Germinal center (tissue), 1 donor: ENCODE measurements around the gene ITGA11.

Source experiments
- DNase-seq: peaks from one replicate; pipeline ENCODE4 v3.0.0; 2012; ENCODE audit warnings: mixed read lengths, low spot score

The ITGA11 gene

DNA sequence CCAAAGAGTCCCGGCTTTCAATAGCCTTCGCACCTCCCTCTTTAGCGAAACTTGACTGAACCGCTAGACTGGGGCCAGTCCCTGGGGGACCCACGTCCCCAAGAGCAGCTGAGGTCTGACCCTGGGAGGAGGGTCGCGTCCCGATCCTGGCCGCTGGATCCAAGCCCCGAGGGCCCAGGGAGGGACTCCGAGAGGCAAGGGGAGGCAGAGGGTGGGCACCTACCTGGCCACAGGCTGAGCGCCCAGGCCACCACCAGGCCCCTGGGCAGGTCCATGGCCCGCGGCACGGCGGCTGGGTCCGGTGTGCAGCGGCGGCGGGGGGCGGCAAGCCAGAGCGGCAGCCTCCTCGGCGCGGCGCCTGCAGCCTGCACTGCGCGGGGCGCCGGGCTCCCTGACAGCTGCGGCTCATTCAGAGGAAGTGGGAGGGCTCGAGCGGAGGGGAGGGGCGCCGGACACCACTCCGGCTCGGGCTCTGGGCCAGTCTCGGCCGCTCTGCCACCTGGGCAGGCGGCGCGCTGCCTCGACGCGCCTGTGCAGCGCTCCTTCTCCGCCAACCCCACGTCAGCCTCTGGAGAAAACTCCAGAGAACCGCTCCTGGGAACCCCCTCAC, at the start of gene ITGA11:
ITGA11 (minus strand) TSS at position 372 of the 610 bp plus-strand sequence; CDS start at position 275, 97 bp downstream.
- no peak for DNase-seq

DNA sequence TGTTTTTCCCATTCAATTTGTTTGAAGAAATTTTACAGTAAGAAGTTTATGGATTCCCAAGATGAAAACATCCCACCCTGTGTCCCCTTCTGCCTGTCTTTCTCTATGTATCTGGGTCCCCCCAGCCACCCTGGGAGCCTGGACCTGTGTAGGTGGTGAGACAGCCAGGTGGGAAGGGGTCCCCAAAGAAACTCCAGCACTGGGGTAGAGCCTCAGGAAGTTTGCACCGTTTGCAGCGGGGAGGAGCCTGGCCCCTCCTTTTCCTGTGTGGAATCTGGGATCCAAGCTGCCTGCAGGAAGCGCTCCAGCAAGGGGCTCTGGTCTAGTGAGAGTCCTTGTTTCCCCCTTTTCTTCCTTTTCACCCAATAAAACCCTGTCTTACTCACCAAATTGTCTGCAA, 49.4 kb upstream of the ITGA11 start:
- no peak for DNase-seq

GRCh38 chr15:68480296-68480695, 48.3 kb upstream of the ITGA11 start:
- DNase-seq: no peak

GRCh38 chr15:68479870-68480269, 47.9 kb upstream of the ITGA11 start:
- no peak for DNase-seq

GRCh38 chr15:68479406-68479805, 47.4 kb upstream of the ITGA11 start:
- no peak for DNase-seq

DNA sequence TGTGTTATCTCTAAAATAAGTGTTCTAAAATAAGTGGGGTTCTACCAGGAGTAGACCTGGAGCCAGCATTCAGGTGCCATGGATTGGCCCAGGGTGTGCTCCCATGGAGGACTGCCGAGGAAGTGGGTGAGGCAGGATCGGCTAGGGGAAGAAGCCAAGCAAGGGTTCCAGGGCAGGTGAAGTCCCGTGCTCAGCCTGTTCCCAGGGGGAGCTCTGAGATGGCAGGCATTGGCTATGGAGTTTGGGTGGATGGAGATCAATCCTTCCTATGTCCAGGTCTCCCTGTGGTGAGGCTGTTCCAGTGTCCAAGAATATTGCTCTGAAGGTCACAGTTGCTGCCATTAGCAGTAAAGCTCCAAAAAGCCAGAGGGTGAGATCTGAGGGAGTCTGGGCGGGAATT, 46.9 kb upstream of the ITGA11 start:
- DNase-seq: no peak

DNA sequence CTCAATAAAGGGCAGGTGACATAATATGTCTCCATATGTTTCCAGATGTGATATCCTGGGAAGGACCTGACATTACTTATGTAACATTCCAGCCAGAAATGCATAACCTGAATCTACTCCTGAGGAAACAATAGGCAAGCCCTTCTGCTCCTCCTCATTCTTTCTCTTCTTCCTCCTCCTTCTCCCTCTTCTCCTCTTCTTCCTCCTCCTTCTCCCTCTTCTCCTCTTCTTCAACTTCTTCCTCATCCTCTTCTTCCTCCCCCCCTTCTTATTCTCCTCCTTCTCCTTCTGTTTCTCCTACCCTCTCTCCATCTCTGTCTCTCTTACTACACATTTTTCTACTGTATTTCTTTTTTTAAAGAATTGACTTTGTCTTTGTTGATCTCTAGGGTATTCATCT, 43.5 kb upstream of the ITGA11 start:
- DNase-seq: no peak

DNA sequence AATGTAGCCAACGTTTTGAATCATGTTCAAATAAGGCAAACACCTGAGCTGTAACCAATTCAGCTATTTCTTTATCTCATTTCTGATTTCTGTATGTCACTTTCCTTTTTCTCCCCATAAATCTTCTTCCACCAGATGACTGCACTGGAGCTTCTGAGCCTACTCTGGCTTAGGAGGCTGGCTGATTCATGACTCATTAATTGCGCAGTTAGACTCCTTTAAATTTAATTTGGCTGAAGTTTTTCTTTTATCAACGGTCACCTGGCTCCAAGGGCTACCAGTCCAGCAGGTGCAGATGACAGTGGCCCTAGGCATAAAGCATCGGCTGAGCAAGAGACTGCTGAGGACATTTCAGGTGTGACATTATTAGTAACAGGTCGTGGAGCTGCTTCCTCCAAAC, 39.6 kb upstream of the ITGA11 start:
- no peak for DNase-seq

GRCh38 chr15:68470976-68471375, 39.0 kb upstream of the ITGA11 start:
- no peak for DNase-seq

DNA sequence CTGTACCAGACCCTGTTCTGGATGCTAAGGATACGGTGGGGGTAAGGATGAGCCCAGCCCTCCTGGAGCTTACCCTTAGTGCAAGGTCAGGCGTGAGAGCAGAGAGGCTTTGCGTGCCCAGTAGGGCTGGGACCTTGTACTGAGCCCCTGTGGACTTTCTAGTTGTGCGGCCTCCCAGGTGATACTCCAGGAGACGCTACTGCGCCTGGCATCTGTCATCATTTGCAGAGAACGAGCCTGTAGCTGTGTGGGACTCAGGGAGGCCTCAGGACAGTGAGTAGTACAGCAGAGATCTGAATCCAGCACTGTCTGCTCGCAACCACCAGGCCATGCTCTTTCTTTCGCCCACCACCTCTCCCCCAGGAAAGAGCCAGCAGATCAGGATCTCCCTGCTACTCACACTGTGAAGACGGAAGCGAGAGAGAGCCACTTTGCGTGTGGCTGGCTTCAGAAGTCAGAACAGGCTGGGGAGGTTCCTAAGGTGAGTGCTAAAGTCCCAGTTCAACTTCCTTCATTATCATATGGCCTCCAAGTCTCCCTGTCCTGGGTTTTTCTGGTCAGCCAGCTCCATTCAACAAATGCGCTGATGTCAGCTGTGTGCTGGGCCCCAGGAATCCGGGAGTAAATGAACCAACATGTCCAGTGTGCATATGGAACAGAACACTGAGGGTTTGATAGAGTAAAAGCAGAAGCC, 38.2 kb upstream of the ITGA11 start:
- no peak for DNase-seq

- no peak for DNase-seq
Observed at GRCh38 chr15:68469162-68470048, 37.4 kb upstream of the ITGA11 start.

DNA sequence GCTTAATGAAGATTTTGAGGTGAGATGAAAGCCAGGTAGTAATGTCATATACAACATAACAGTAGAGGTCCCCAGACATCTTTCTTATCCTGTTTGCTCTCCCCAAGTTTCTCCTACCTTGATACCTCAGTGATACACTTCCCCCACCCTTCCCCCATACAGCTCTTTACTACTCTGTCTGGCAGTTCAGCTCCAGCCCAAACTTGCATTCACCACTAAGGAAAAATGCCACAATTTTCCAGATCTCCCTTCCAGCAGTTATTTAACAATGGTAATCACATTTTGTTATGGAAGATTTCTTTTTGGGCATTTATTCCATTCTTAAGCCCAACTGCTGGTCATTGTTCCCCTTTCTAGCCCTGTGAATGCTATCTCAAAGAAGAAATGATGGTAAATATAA, 34.9 kb upstream of the ITGA11 start:
- no peak for DNase-seq

- no peak for DNase-seq
Observed at GRCh38 chr15:68465861-68466560, 34.0 kb upstream of the ITGA11 start.

DNA sequence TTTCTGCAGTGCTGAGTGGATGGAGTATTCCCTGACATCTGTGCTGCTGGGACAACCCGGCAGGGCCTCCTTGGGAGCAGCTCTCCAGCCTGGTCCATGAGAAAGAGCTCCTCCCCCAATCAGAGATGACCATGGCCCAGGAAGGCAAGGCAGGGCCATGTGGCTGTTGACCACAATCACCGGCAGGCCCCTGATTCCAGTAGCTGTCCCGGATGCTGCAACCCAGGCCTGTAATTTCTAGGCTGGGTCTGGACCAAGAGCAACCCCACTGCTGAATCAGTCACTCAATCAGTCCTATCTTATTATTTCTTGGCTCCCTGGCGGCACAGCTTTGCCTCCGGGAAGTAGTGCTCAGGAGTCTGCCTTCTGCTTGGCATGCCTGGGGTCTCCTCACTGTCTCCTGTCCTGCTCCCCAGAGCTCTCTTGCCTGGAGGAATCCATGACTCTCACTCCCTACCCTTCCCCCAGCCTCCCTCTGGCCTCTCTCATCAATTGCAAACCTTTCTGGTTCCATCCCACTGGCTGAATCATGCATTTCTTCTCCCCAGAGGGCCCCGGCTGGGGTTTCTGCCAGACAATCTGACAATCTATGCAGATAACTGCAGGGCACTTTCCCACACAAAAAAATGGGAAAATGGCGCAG, 32.6 kb upstream of the ITGA11 start:
- DNase-seq: no peak

DNA sequence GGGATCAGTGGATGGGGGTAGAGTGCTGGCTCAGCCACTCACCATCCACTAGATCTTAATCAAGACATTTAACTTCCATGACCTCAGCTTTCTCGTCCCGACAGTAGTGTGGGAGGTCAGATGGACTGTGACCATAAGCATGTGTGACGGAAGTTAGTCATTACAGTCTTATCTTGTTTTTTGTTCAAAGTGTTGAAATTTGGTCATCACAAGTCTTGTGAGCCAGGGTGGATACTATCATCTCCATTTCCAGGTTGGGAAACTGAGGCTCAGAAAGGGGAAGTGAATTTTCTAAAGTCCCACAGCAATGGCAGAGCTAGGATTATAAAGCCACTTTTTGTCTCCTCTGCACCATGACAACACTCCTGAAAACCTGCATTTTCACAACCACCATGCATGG, 32.0 kb upstream of the ITGA11 start:
- no peak for DNase-seq

DNA sequence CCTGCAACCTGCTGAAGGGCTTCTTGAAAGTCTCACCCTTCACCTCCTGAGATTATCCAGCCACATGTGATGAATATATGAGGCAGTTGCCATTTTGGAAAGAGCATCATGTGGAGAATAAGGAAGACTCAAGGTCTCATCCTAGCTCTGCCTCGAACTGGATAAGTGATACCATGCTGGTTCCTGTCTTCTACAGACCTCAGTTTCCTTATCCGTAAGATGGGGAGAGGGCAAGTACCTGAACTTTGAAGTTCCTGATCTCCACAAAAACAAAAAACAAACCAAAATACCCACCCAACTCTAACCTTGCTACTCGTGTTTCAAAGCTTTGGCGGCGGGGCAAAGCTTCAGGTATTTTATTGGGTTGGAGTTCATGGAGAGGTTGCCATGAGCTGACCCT, 31.5 kb upstream of the ITGA11 start:
- no peak for DNase-seq

DNA sequence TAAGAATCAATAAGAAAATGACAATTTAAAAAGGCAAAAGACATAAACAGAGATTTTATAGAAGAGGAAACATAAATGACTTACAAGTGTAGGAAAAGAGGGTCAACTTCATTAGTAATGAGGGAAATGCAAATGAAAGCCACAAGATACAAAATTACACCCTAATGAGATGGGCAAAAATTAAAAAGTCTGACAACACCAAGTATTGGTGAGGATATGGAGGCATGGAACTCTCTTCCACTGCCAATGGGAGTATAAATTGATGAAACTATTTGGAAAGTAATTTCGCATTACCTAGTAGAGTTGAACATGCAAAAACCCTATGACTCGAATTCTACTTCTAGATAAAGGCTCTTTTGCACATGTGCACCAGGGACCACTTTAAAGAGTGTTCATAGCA, 28.2 kb upstream of the ITGA11 start:
- DNase-seq: no peak

DNA sequence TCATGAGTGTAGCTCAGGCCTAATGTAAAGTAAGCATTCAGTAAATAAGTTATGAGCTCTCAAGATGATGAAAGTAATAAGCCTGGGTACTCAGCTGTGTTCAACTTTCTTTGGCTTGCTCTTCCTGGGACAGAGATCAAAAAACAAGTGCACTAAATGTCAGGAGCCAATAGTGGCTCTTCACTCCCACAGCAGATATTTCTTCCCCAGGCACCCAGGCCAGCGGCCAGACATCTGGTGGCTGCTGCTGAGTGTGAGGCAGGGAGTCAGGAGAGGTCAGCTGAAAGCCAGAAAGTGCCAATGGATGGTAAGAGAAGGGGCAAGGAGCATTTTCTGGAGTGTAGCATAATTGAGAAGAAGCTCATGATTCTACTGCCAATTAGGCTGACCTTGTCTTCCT, 18.2 kb upstream of the ITGA11 start:
- DNase-seq: no peak

GRCh38 chr15:68449389-68449788, 17.4 kb upstream of the ITGA11 start:
- no peak for DNase-seq

- no peak for DNase-seq
Observed at GRCh38 chr15:68447976-68448755, 16.2 kb upstream of the ITGA11 start.

GRCh38 chr15:68447209-68447608, 15.2 kb upstream of the ITGA11 start:
- DNase-seq: no peak
